Measurements from ENCODE around the gene CHD2.

CHD2 gene

DNA sequence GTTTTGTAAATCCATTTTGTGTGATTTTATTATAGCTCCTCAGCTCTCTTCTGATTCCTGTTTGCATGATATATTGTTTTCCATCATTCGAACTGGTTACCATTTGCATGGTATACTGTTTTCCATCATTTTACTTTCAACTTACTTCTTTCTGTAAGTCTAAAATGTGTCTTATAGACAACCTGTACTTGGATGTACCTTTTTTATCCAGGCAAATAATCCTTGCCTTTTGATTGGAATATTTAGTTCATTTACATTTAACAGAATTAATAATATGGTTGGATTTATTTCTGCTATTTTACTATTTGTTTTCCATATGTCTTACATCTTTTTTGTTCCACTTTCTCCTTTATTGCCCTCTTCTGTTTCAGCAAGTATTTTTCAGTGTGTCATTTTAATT lies 62.8 kb downstream of the CHD2 start:
- DNase-seq, result no peak

GRCh38 chr15:92963794-92964193 lies 63.7 kb downstream of the CHD2 start:
- no peak for DNase-seq

GRCh38 chr15:92968926-92969651 lies 69.0 kb downstream of the CHD2 start:
- DNase-seq, result no peak

DNA sequence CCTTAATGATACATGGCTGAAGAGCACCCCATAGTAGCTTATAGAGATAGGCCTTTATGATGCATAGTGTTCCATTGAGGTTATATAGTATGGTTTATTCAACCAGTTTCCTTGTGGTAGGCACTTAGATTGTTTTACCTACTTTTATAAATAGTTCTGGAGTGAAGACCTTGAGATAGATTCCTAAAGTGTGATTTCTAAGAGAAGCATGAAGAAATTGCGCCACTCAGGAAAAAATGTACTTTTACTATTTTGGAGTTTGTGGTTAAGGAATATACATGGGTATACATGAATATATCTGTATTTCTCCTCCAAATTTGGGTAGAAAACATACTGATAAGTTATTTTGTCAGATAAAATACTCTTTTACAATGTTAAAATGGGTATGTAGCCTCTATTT lies 70.5 kb downstream of the CHD2 start:
- DNase-seq, result peak; percentile 27

DNA sequence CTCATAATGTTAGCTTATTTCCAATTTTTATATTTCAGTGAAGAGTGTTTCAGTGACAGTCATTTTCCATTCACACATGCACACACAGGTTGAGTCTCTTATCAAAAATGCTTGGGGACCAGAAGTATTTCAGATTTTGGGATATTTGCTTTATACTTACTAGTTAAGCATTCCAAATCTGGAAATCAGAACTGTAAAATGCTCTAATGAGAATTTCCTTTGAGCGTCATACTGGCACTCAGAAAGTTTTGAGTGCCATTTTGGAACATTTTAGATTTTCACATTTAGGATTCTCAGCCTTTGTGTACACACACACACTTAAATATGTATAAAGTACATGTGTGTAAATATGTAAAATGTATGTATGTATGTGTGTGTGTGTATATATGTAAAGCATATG lies 71.0 kb downstream of the CHD2 start:
- DNase-seq, result no peak

GRCh38 chr15:92971713-92972112 lies 71.6 kb downstream of the CHD2 start:
- no peak for DNase-seq

GRCh38 chr15:92974183-92974915 lies 74.2 kb downstream of the CHD2 start:
- no peak for DNase-seq

GRCh38 chr15:92979011-92979701 lies 79.0 kb downstream of the CHD2 start:
- DNase-seq, result no peak

- no peak for DNase-seq
These were observed 81.2 kb downstream of the CHD2 start for GRCh38 chr15:92981333-92981732.

- no peak for DNase-seq
These were observed 84.0 kb downstream of the CHD2 start for GRCh38 chr15:92984161-92984560.

DNA sequence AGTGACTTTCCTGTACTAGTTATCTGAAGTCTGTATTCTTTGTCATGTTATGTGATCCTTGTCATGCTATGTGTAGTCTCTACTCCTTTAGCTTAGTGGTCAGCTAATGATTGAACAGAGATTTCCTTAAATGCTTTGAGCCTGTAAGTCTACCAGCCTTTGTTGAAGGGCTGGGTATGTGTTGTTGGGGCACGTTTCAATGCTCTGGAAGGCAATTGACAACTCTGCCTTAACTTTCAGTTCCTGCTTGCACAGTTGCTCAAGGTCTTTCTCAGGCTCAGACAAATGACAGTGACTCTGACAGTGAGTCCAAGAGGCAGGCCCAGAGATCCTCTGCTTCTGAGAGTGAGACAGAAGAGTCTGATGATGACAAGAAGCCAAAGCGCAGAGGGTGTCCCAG lies 89.3 kb downstream of the CHD2 start:
- no peak for DNase-seq

- DNase-seq, result no peak
These were observed 89.9 kb downstream of the CHD2 start for GRCh38 chr15:92990031-92990430.

GRCh38 chr15:92992720-92993119 lies 92.6 kb downstream of the CHD2 start:
- no peak for DNase-seq

DNA sequence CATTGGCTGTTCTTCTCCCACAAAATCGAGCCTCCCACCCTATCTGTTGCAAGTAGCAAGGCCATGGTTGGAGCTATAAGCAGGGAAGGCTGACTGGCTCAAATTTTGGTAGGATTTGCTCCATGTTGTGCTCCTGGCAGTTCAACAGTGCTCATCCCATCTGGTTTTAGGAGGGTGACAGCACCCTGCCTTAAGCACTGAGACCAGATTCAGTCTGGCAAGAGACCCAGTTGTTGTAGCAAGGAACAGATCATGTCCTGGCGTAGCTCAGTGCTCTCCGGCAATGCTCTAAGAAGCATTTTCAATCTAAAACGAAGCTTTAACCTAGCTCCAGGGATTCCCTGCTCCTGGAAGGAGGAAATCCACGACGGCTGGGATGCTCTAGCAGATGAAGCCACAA lies 97.7 kb downstream of the CHD2 start:
- no peak for DNase-seq

DNA sequence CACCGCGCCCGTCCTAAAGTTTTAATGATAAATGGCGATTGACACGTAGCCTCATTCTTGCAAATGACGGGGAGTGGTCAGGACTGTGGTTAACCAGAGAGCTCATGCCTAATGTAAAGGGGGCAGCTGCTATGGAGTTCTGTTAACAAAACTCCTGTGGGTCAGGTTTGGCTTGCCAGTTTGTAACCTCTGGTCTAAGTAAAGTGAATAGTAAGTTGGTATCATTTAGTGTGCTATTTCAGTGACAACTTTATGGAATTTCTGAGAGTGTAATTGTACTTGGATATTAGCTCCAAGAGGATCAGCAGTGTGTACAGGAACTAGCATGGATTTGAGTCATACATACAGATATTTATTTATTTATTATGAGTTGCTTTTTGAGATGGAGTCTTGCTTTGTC lies 101.0 kb downstream of the CHD2 start:
- DNase-seq, result no peak

DNA sequence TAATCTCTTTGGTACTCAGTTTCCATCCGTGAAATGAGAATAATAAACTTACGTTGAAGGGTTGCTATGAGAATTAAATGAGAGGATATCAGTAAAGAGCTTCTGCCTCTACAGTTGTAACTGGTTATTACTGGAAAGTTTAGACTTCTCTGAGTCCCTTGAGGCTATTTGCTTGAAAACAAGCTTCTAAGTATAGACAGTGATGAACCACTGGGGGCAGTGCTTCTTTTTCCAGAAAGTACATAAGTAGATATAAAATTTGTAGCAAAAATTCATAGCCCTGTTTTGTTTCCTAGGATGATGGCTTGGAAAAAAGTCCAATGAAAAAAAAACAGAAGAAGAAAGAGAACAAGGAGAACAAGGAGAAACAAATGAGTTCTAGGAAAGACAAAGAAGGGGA lies 101.8 kb downstream of the CHD2 start:
- peak; percentile 6 for DNase-seq

DNA sequence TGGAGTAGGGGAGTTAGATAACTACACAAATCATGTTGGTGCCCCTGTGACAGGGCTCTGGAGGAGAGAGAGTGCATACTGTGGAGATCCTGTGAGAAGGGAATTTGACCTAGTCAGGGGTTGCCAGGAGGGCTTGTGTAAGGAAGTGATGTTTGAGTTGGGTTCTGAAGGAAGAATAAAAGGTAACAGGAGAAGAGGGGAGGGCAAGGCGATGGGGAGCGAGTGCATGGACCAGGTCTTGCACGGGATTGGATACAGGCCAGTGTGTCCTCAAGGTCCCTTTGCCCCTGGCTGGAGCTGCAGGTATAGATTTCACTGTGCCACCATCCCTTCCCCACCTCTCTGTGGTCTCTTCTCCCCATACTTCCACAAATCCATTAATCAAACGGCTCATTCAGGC lies 105.0 kb downstream of the CHD2 start:
- DNase-seq, result no peak

DNA sequence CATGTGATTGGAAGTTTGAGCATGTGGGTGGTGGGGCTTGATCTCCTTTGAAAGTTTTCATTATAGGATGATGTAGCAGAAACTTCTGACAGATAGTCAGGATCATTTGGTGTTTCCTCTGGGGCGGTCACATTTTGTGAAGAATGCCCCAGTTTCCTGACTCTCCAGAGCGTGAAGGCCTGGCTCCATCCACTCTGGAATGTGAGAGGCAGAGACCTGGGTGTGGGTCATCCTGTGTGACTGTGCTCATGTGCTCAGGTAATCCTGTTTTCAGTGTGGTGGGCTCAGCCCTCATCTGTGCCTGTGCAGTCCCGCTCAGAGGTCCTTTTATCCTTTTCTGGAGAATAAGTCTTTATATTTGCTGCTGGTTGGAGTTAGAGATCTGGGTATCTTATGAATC lies 107.9 kb downstream of the CHD2 start:
- no peak for DNase-seq

- DNase-seq, result no peak
These were observed 112.7 kb downstream of the CHD2 start for GRCh38 chr15:93012786-93013185.

GRCh38 chr15:93017526-93017925 lies 117.4 kb downstream of the CHD2 start:
- DNase-seq, result no peak

DNA sequence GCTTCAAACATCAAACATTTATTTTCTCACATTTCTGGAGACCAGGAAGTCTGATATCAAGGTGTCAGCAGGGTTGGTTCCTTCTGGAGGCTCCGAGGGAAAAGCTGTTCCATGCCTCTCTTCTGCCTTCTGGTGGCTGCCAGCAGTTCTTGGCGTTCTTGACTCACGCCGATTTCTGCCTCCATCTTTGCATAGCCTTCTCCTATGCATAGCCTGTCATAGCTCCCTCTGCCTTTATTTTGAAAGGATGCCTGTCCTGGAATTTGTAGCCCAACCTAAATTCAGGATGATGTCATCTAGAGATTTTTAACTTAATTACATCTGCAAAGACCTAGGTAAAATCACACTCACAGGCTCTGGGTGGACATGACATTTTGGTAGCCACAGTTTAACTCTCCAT lies 118.5 kb downstream of the CHD2 start:
- DNase-seq, result no peak

- DNase-seq, result no peak
These were observed 119.0 kb downstream of the CHD2 start for GRCh38 chr15:93019090-93019489.

DNA sequence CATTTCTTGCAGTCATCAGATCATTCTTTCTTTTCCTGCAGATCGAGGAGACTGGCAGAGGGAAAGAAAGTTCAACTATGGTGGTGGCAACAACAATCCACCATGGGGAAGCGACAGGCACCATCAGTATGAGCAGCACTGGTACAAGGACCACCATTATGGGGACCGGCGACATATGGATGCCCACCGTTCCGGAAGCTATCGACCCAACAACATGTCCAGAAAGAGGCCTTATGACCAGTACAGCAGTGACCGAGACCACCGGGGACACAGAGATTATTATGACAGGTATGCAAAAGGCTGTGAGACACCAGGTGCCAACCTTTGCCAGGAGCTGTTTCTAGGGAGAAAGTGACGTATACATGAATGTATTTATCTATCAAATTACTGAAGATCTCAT lies 119.8 kb downstream of the CHD2 start:
- no peak for DNase-seq

All from fibroblast of skin of back (primary cell).